HG03575 (cell line): Measurements from ENCODE around the gene SPIN1.
"Not testable (repeated sequence)": the region's sequence is repeated elsewhere in the genome, so short reads cannot be mapped to it uniquely, and the experiment has no call there.

Experiments
- ATAC-seq: cut with Tn5 transposase; IDR thresholded peaks from one replicate; pipeline ENCODE4 v1.9.1; 2021; ENCODE audit not compliant: unreplicated experiment, insufficient number of reproducible peaks, low FRiP score; ENCODE audit errors: extremely low read depth

SPIN1 gene

GRCh38 chr9:88388203-88388885 is at the start of gene SPIN1:
Gene SPIN1 (plus strand): TSS chr9:88388444. CDS start chr9:88426540, 38,096 bp downstream.
- ATAC-seq = peak; percentile 45

GRCh38 chr9:88339317-88339716 is 48.9 kb upstream of the SPIN1 start:
- ATAC-seq = no peak

- ATAC-seq = no peak
These were observed 46.0 kb upstream of the SPIN1 start for GRCh38 chr9:88342246-88342645.

- no peak for ATAC-seq
These were observed 44.2 kb upstream of the SPIN1 start for GRCh38 chr9:88344013-88344412.

- ATAC-seq = not testable (repeated sequence)
These were observed 37.9 kb upstream of the SPIN1 start for GRCh38 chr9:88350354-88350753.

- ATAC-seq = no peak
These were observed 33.1 kb upstream of the SPIN1 start for GRCh38 chr9:88355166-88355565.

- not testable (repeated sequence) for ATAC-seq
These were observed 31.0 kb upstream of the SPIN1 start for GRCh38 chr9:88357250-88357649.

GRCh38 chr9:88358723-88359122 is 29.5 kb upstream of the SPIN1 start:
- no peak for ATAC-seq

GRCh38 chr9:88359974-88360373 is 28.3 kb upstream of the SPIN1 start:
- no peak for ATAC-seq

GRCh38 chr9:88362681-88363080 is 25.6 kb upstream of the SPIN1 start:
- ATAC-seq = no peak

GRCh38 chr9:88363661-88364060 is 24.6 kb upstream of the SPIN1 start:
- no peak for ATAC-seq

GRCh38 chr9:88364706-88365105 is 23.5 kb upstream of the SPIN1 start:
- ATAC-seq = no peak

GRCh38 chr9:88370346-88370745 is 17.9 kb upstream of the SPIN1 start:
- no peak for ATAC-seq

- ATAC-seq = no peak
These were observed 16.1 kb upstream of the SPIN1 start for GRCh38 chr9:88372103-88372654.

- no peak for ATAC-seq
These were observed 15.2 kb upstream of the SPIN1 start for GRCh38 chr9:88373045-88373444.

- no peak for ATAC-seq
These were observed 9.9 kb upstream of the SPIN1 start for GRCh38 chr9:88378317-88378716.

- no peak for ATAC-seq
These were observed 8.9 kb upstream of the SPIN1 start for GRCh38 chr9:88379352-88379751.

- no peak for ATAC-seq
These were observed 8.1 kb upstream of the SPIN1 start for GRCh38 chr9:88380118-88380517.

- not testable (repeated sequence) for ATAC-seq
These were observed 6.9 kb upstream of the SPIN1 start for GRCh38 chr9:88381322-88381721.

GRCh38 chr9:88383176-88383575 is 5.1 kb upstream of the SPIN1 start:
- ATAC-seq = no peak

- ATAC-seq = not testable (repeated sequence)
These were observed 2.1 kb upstream of the SPIN1 start for GRCh38 chr9:88386137-88386536.
